Smooth muscle cell (in vitro differentiated cells): ENCODE data around the gene AIFM1. TPM values are rescaled to one million over a fixed set of nuclear protein-coding genes. Genes with fewer than 3 reads are reported as not detected.

ENCODE experiments used
- DNase-seq: peaks from one replicate; lab custom pipeline; 2025; ENCODE audit not compliant: unreplicated experiment; lab: John Stamatoyannopoulos, UW
- H2AFZ ChIP-seq: fragments of 200-600 bp; sonication (generic); 2 replicates; pipeline ENCODE4 v1.6.0; 2016; ENCODE audit warnings: antibody characterized with exemption, low read depth, mild to moderate bottlenecking
- H3F3A ChIP-seq: fragments of 200-600 bp; sonication (generic); 2 replicates; pipeline ENCODE4 v1.6.0; 2017; ENCODE audit warnings: antibody characterized with exemption, low read depth
- H3K27ac ChIP-seq: fragments of 200-600 bp; sonication (generic); 2 replicates; pipeline ENCODE4 v1.5.1; 2016; ENCODE audit warnings: low read depth, mild to moderate bottlenecking
- H3K27me3 ChIP-seq: fragments of 200-600 bp; sonication (generic); 2 replicates; pipeline ENCODE4 v1.6.1; 2016; ENCODE audit warnings: low read depth, mild to moderate bottlenecking
- H3K36me3 ChIP-seq: fragments of 200-600 bp; sonication (generic); 2 replicates; pipeline ENCODE4 v1.5.1; 2016; ENCODE audit warnings: low read depth
- H3K4me1 ChIP-seq: fragments of 200-600 bp; sonication (generic); 2 replicates; pipeline ENCODE4 v1.5.1; 2016; ENCODE audit warnings: low read depth
- H3K4me2 ChIP-seq: fragments of 200-600 bp; sonication (generic); 2 replicates; pipeline ENCODE4 v1.6.0; 2016; ENCODE audit warnings: mild to moderate bottlenecking
- H3K4me3 ChIP-seq: fragments of 200-600 bp; sonication (generic); 2 replicates; pipeline ENCODE4 v1.5.1; 2016; ENCODE audit warnings: mild to moderate bottlenecking
- H3K79me2 ChIP-seq: fragments of 200-600 bp; sonication (generic); 2 replicates; pipeline ENCODE4 v1.6.0; 2016; ENCODE audit warnings: low read depth, mild to moderate bottlenecking
- H3K9ac ChIP-seq: fragments of 200-600 bp; sonication (generic); 2 replicates; pipeline ENCODE4 v1.6.0; 2016; ENCODE audit warnings: low read depth
- H3K9me3 ChIP-seq: fragments of 200-600 bp; sonication (generic); replicated peaks from 2 replicates; pipeline ENCODE4 v1.5.1; 2016; ENCODE audit warnings: low read depth
- H4K20me1 ChIP-seq: fragments of 200-600 bp; sonication (generic); 2 replicates; pipeline ENCODE4 v1.6.0; 2016; ENCODE audit warnings: low read depth
- WGBS: methylation state at CpG from one replicate; pipeline ENCODE4 v1.1.7; 2016; ENCODE audit warnings: low lambda C conversion rate; 5-methylcytosine and 5-hydroxymethylcytosine counted together
- polyA plus RNA-seq: library from polyadenylated mRNA; unstranded; fragments of >200 nt; fragmentation: Nextera tagmentation; extraction: Ambion mirVana; gene quantifications from 2 replicates; pipeline ENCODE4 v1.2.1, GENCODE V29; 2016
- total RNA-seq: library from RNA; depleted of rRNA; stranded (reverse); fragments of >200 nt; gene quantifications from 2 replicates; pipeline ENCODE4 v1.2.3, GENCODE V29; 2014
- TF ChIP-seq, protein P1 (sequence below): fragments of 200-600 bp; sonication (generic); IDR thresholded peaks from 2 replicates; pipeline ENCODE4 v1.5.1; 2017; ENCODE audit warnings: borderline replicate concordance, mild to moderate bottlenecking, antibody characterized with exemption; ENCODE audit not compliant: insufficient read depth, poor library complexity, severe bottlenecking

The AIFM1 gene
- total and polyA plus RNA-seq, 2 experiments from 2014 or later, result 35.8 to 39.0 TPM

DNA sequence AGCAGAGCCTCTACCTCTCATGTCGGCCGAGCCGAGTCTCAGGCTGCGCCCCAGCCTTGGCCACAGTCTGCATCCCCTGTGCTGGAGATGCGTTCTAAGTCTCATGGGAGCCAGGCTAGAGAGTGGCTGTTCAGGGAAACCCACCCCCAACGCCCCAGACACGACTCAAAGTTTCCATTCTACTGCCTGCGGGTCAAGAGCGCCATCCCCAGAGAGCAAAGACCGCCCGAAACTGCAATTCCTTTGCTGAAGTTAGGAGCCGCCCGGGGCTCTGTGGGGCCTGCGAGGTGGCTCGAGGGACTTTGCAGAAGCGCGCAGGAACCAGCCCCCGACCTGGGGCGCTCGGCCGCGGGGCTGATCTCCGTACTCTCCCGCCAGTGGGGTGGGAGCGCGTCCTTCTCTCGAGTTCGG, 45.3 kb downstream of the AIFM1 start:
- Histone ChIP-seq H3F3A (no peaks in the 10 kb centered on the region), H3K9me3 (no peaks in the 10 kb centered on the region), H2AFZ (no peak overlapping the region), H3K79me2 (no peaks in the 10 kb centered on the region), H3K4me3 (peak overlapping the region; percentile 43), H3K4me1 (no peaks in the 10 kb centered on the region), H3K36me3 (no peaks in the 10 kb centered on the region), H3K4me2 (peak overlapping the region; percentile 83), H3K27ac (peak overlapping the region; percentile 49), H3K9ac (peak overlapping the region; percentile 52), H4K20me1 (no peaks in the 10 kb centered on the region), H3K27me3 (no peaks in the 10 kb centered on the region)
- DNase-seq, result no peak
- WGBS, result 48% methylated on average over 28 of the region's 28 CpGs
- TF ChIP-seq, protein P1, sequence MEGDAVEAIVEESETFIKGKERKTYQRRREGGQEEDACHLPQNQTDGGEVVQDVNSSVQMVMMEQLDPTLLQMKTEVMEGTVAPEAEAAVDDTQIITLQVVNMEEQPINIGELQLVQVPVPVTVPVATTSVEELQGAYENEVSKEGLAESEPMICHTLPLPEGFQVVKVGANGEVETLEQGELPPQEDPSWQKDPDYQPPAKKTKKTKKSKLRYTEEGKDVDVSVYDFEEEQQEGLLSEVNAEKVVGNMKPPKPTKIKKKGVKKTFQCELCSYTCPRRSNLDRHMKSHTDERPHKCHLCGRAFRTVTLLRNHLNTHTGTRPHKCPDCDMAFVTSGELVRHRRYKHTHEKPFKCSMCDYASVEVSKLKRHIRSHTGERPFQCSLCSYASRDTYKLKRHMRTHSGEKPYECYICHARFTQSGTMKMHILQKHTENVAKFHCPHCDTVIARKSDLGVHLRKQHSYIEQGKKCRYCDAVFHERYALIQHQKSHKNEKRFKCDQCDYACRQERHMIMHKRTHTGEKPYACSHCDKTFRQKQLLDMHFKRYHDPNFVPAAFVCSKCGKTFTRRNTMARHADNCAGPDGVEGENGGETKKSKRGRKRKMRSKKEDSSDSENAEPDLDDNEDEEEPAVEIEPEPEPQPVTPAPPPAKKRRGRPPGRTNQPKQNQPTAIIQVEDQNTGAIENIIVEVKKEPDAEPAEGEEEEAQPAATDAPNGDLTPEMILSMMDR, result no peak

GRCh38 chrX:130119312-130119898, 46.2 kb downstream of the AIFM1 start:
- Histone ChIP-seq H3K9me3 (no peaks in the 10 kb centered on the region), H4K20me1 (no peaks in the 10 kb centered on the region), H3K79me2 (no peaks in the 10 kb centered on the region), H3F3A (no peaks in the 10 kb centered on the region), H2AFZ (no peak overlapping the region), H3K27ac (peak overlapping the region; percentile 24), H3K27me3 (no peaks in the 10 kb centered on the region), H3K9ac (no peak overlapping the region), H3K36me3 (no peaks in the 10 kb centered on the region), H3K4me3 (no peak overlapping the region), H3K4me2 (peak overlapping the region; percentile 22), H3K4me1 (no peaks in the 10 kb centered on the region)
- TF ChIP-seq, protein P1, result no peak
- DNase-seq, result no peak
- 63% methylated on average over 14 of the region's 14 CpGs for WGBS

DNA sequence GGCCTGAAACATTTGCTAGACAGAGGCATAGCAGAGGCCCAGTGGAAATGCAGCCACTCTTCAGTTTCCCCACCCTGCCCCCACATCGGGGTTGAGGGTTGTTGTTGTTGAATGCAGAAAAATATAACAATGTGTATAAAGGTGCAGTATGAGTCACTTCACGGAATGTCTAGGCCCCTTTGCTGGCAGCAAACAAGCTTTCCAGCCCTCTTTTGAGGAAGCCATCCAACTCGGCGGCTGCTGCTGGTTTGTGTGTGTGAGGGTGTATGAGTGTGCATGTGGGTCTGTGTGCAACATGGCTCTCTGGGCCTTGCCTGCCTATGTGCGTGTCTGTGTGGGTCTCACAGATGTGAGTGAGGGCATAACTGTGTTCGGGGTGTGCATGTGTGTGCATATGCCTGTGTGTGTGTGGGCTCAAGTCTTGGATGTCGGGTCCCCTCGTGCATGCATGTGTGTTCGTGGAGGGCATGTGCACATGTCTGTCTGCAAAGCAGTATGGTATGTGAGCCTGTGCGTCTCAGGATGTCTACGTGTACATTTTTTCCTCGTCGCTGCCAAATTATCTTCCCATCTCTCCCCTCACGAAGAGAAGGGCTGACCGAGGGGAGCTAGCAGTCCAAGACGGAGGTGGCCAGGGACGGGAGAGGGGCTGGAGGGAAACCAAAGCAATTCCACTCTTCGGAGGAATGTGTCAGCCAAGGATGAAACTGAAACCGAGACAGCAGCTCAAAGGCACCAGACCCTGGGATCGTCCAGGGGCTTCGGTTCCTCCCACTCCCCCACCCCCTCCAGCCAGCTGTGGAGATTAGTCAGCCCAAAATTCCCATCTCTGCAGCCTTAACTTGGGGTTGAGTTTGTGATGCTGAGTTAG, 47.0 kb downstream of the AIFM1 start:
- no peaks in the 10 kb centered on the region for H3K79me2 ChIP-seq
- H3K27me3 ChIP-seq, result no peaks in the 10 kb centered on the region
- H3F3A ChIP-seq, result no peaks in the 10 kb centered on the region
- no peaks in the 10 kb centered on the region for H3K4me1 ChIP-seq
- no peak overlapping the region for H3K9ac ChIP-seq
- 59% methylated on average over 21 of the region's 21 CpGs for WGBS
- H3K27ac ChIP-seq, result peak overlapping the region; percentile 24
- no peak overlapping the region for H3K4me3 ChIP-seq
- no peaks in the 10 kb centered on the region for H3K9me3 ChIP-seq
- H3K4me2 ChIP-seq, result peak overlapping the region; percentile 22
- TF ChIP-seq, protein P1, result no peak
- H4K20me1 ChIP-seq, result no peaks in the 10 kb centered on the region
- no peak for DNase-seq
- no peak overlapping the region for H2AFZ ChIP-seq
- no peaks in the 10 kb centered on the region for H3K36me3 ChIP-seq
